WI38 (cell line): Measurements from ENCODE around the gene PSENEN.

Experiments used
- H3K4me3 ChIP-seq: 2 replicates; pipeline ENCODE4 v1.5.1; 2011; ENCODE audit warnings: low read depth, mild to moderate bottlenecking, control low read depth, low read length
- TF ChIP-seq, protein P1 (sequence below): IDR thresholded peaks from 2 replicates; pipeline ENCODE4 v1.5.1; 2012; ENCODE audit warnings: low read depth, mild to moderate bottlenecking, control low read depth, low read length

The PSENEN gene

GRCh38 chr19:35748106-35749020 lies 2.9 kb downstream of the PSENEN start, which contains the start of gene LIN37:
Gene LIN37 (plus strand): TSS chr19:35748576. CDS start chr19:35748725, 149 bp downstream.
- TF ChIP-seq, protein P1, sequence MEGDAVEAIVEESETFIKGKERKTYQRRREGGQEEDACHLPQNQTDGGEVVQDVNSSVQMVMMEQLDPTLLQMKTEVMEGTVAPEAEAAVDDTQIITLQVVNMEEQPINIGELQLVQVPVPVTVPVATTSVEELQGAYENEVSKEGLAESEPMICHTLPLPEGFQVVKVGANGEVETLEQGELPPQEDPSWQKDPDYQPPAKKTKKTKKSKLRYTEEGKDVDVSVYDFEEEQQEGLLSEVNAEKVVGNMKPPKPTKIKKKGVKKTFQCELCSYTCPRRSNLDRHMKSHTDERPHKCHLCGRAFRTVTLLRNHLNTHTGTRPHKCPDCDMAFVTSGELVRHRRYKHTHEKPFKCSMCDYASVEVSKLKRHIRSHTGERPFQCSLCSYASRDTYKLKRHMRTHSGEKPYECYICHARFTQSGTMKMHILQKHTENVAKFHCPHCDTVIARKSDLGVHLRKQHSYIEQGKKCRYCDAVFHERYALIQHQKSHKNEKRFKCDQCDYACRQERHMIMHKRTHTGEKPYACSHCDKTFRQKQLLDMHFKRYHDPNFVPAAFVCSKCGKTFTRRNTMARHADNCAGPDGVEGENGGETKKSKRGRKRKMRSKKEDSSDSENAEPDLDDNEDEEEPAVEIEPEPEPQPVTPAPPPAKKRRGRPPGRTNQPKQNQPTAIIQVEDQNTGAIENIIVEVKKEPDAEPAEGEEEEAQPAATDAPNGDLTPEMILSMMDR, result no peak

GRCh38 chr19:35750167-35750566 lies 4.7 kb downstream of the PSENEN start:
- TF ChIP-seq, protein P1, result no peak

More at GRCh38 chr19:35748106-35749020, 2.9 kb downstream of the PSENEN start, which contains the start of gene LIN37:
- H3K4me3 ChIP-seq, result peak within 1 kb of the TSS; percentile 85

DNA sequence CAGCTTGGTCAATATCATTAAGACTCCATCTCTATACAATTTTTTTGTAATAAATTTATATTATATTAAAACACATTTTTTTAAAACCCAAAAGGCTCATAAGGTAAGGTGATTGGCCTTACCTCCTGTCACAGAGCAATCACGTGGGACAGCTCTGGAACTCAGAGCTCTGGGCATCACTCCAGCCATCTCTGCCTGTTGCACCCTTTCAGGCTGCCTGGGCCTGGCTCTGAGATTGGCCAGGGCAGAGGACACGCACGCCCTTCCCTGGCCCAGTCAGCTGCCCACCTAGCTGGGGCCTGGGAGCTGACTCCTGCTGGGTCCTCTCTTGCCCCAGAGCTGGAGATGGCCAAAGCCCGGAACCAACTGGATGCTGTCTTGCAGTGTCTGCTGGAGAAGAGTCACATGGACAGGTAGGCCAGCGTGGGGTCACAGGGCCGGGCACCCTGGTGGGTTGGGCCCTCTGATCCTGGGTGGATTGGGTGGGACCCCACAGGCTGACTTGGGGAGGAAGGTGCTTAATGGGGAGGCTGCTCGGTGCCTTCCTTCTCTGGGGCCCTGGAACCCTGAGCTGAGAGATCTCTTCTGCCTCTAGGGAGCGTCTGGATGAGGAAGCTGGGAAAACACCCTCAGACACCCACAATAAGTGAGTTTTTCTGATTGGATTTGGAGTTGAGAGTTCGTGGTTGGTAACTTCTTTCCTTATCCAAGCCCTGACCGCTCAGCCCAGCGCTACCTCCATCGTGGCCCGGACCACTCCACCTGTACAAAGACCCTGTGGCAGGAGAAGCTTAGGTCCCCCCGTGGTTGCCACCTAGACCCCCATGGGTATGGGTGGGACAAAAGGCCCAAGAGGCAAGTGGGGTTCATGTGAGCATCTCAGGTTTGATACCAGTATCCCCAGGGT lies 6.6 kb downstream of the PSENEN start:
- no peak overlapping the region for H3K4me3 ChIP-seq
- TF ChIP-seq, protein P1, result no peak

More at GRCh38 chr19:35750167-35750566, 4.7 kb downstream of the PSENEN start:
- no peak overlapping the region for H3K4me3 ChIP-seq

GRCh38 chr19:35752746-35753350 lies 7.4 kb downstream of the PSENEN start:
- TF ChIP-seq, protein P1, result no peak
- H3K4me3 ChIP-seq, result no peak overlapping the region

- TF ChIP-seq, protein P1, result no peak
- H3K4me3 ChIP-seq, result no peak overlapping the region
Measured at GRCh38 chr19:35753634-35754369, 8.4 kb downstream of the PSENEN start.

- TF ChIP-seq, protein P1, result no peak
- H3K4me3 ChIP-seq, result no peak overlapping the region
Measured at GRCh38 chr19:35754370-35755130, 9.1 kb downstream of the PSENEN start.
